GM21786 (cell line): Measurements from ENCODE around the gene THRB.

Experiments
- ATAC-seq: cut with Tn5 transposase; IDR thresholded peaks from one replicate; pipeline ENCODE4 v1.9.1; 2021; ENCODE audit not compliant: unreplicated experiment

Gene THRB

GRCh38 chr3:24490151-24490550, 4.5 kb downstream of the THRB start:
- ATAC-seq, result no peak

GRCh38 chr3:24487325-24488262, 7.1 kb downstream of the THRB start:
- ATAC-seq, result no peak

GRCh38 chr3:24485511-24485910, 9.1 kb downstream of the THRB start:
- no peak for ATAC-seq

- no peak for ATAC-seq
Measured at GRCh38 chr3:24483873-24484272, 10.8 kb downstream of the THRB start.

GRCh38 chr3:24482096-24482705, 12.4 kb downstream of the THRB start:
- no peak for ATAC-seq

DNA sequence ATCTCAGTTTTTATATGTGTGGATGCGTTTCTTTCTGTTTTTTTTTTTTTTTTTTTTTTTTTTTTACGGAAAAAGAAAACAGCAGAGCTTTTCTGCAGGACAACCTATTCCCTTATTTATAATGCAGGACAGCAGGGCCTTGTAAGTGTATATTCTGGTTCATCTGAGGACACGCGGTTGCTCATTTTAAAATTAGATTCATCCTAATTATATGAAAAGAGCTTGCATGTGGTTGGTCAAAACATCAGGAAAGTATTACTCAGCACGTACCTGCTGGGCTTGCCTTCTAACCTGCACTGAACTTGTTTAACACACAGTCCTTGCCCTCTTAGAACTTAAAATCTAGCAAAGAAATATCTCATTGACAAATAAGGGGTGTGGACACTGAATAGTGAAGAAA, 13.5 kb downstream of the THRB start:
- no peak for ATAC-seq

DNA sequence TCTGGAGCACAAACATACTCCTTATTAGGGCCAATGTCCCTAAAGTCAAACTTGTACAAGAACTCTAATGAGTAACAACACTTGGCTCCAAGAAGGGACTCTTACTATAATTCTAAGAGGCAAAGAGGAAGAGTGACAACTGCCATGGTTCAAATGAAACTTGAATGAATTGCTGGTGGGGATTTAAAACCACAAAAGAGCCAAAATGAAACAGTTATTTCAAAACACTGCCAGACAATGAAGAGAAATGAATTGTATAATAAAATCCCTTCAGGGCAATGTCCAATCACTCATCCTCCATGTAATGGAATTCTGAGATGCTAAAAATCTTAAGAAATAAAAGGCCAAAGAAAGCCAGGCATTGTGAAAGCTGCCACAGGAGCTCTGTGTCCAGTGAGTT, 14.2 kb downstream of the THRB start:
- no peak for ATAC-seq

DNA sequence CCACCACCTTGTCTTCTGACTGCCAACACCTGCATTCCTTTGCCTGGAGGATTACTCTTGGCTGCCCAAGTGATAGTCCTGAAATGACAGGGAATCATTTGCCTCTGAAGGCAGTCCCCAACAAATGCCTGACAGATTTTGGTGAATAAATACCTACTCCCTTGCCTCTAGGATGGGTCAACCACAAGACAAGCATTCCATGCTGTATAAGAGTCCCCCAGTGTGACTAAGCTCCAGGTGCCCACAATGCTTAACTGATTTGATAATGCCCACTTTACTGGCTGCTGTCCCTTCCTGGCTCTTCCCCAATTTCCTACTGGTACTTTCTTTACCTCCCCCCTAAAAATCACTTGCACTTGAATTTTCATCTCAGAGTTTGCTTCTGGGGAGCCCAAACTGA, 14.8 kb downstream of the THRB start:
- ATAC-seq, result no peak

GRCh38 chr3:24476871-24477656, 17.6 kb downstream of the THRB start:
- no peak for ATAC-seq

DNA sequence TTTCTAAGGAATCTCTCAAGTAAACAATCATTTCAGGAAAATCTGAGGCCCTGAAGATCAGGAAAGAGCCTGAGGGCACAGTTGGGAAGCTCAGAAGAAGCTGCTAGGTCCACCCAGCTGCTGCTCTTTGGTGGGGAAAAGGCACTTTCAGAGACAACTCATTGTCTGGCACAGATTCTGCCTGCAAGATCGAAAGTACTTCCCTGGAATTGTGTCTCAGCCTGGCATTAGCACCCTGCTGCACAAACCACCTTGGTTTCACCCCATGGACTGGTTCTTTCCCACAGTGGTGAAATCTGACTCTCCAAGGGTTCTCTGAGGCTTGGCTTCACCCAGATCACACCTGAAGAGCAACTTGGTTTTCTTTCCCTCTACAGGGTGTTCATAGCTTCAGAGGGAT, 18.7 kb downstream of the THRB start:
- ATAC-seq, result no peak

GRCh38 chr3:24474862-24475261, 19.8 kb downstream of the THRB start:
- no peak for ATAC-seq

DNA sequence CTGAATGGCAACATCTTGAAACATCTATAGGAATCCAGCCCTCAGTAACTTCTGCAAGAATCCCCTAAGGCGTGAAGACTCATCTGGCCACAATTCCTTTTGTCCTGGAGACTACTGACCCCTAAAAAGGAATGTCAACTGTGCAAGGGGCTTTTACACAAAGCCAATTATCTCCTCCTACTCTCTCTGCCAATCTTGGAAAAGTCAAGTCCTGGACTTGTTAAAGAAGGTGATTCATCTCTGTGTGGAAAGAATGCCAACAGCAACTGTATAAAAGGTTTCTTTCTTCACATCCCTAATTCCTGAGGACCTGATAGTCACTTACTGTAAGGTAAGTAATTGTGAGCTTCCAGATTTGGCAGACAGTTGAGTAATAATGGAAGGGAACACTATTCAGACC, 22.3 kb downstream of the THRB start:
- ATAC-seq, result no peak

DNA sequence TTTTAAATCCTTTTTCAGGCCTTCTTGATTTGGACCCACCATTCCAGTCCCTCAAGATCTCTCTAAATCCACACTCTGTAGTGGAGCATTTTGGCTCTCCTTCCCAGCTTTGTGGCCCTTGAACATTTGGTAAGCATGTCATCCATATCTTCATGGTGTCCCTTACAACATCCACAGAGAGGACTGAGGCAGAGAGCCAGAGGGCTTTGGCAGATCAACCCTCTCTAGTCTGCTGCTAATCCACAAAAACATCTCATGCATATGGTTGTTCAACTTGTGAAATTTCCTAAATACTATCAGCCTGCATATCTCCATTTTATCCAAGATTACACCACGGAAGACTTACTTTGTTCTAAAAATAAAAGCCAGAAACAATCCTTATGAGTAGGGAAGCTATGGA, 23.2 kb downstream of the THRB start:
- no peak for ATAC-seq

DNA sequence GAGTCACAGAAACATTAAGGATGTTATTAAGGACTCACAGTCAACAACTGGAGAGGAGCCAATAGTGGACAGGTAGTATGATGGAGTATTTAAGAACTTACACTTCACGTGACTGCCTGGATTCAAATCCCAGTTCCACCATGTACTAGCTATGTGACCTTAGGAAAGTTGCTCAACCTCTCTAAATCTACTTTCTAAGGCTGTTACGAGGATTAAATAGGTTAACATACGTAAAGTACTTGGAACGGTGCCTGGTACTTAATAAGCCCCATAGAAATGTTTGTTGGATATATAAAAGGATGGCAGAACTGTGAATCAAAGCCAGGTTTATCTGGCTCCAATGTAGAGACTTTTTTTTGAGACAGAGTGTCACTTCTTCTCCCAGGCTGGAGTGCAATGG, 24.4 kb downstream of the THRB start:
- ATAC-seq, result no peak

DNA sequence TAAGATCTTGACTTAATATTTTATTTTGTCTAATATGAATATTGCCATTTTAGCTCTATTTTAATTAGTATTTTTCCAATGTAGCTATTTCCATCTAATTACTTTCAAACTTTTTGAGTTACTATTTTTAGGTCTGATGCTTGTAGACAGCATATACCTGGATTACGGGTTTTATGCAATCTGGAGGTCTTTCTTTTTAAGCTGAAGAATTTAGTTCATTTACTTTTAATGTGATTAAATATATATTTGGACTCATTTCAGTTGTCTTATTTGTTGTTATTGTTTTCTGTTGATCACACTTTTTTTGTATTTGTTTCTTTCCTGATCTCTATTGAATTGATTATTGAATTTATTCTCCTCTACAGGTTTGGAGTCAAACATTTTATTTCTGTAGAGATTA, 30.3 kb downstream of the THRB start:
- no peak for ATAC-seq

- no peak for ATAC-seq
Measured at GRCh38 chr3:24462737-24463136, 31.9 kb downstream of the THRB start.

GRCh38 chr3:24460974-24461373, 33.7 kb downstream of the THRB start:
- no peak for ATAC-seq

DNA sequence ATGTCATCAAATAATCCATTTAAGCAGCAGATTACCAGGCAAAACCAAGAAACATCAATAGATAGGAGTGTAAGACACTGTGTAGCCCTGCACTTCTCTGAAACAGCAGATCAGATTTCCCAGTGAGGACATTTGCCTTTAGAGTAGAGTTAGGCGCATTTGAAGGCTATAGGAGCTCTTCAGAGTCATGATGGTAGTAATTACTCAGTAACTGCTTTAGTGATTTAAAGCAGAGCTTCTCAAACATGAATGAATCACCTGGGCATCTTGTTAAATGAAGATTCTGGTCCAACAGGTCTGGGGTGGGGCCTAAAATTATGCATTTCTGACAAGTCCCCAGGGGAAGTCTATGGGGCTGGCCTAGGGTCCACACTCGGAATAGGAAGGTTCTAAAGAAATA, 36.9 kb downstream of the THRB start:
- ATAC-seq, result no peak

DNA sequence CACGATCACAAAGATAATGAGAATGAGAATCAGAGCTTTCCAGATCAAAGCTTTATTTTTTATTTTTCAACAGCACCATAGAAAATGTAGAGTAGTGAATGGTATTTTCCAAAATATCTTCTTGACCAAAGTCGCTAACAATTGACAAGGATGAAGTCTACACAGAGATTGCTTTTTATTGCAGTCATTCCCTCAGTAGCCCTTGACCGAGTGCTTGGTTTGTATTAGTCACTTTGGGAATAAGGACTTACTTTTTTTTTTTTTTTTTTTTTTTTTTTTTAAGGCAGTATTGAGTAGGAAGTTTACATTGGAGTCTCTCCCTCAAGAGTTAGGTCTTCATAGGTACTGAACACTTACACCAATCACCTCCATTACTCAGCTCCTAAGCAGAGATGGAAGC, 39.8 kb downstream of the THRB start:
- ATAC-seq, result no peak

- ATAC-seq, result no peak
Measured at GRCh38 chr3:24454393-24454792, 40.3 kb downstream of the THRB start.

DNA sequence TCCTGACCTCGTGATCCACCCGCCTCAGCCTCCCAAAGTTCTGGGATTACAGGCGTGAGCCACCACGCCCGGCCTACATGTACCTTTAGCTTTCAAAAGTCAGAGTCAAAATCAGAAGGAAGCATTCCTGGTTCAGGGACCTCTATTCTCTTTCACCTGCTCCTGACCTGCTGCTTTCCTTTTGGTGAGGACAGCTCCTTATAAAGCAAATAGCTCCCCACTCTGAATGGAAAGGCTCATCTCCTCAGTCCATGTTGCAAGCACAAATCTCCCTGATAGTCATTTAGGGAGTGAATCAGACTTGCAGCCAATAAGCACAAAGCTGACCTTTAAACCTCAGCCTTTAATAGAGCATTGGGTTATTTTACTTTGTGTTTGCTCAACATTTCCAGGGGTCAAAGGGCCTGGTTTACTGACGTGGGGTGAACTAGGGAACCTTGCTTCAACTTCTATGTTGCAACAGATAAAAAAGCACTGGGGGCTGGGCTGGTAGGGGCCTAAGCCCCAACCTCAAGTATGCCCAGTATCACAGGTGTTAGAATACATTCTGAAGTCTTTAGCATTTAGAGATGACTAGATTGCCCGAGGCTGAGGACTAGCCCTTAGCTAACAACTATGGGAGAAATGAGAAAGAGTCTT, 43.1 kb downstream of the THRB start:
- ATAC-seq, result no peak
